OCI-LY7 (cell line): ENCODE measurements around the gene FRAS1. TPM values are rescaled to one million over a fixed set of nuclear protein-coding genes. Genes with fewer than 3 reads are reported as not detected.

Experiments
- BruUV-seq: library from RNA; stranded (reverse); fragments of 400-500 nt; replicated peaks from 2 replicates; lab custom pipeline; 2021; lab: Mats Ljungman, UMichigan
- CTCF ChIA-PET: fragments of 300-600 bp; sonication (Branson Sonifier 250); formaldehyde crosslinking; loops from one replicate; lab custom pipeline; 2022; ENCODE audit warnings: antibody characterized with exemption; ENCODE audit not compliant: unreplicated experiment; lab: Charles Lee
- POLR2A ChIA-PET: fragments of 300-600 bp; sonication (Branson Sonifier 250); formaldehyde crosslinking; loops from one replicate; lab custom pipeline; 2022; ENCODE audit warnings: antibody characterized with exemption; lab: Charles Lee
- DNase-seq: peaks from one replicate; pipeline ENCODE4 v3.0.0-alpha.2; 2015; ENCODE audit warnings: low spot score
- H2AFZ ChIP-seq: fragments of 200-600 bp; sonication (generic), shearing (Covaris generic); 2 replicates; pipeline ENCODE4 v1.6.1; 2014; ENCODE audit warnings: mild to moderate bottlenecking, antibody characterized with exemption, low read length, moderate library complexity
- H3K27ac ChIP-seq: fragments of 200-600 bp; sonication (generic); 2 replicates; pipeline ENCODE4 v1.5.1; 2014; ENCODE audit warnings: mixed run types, low read depth, mild to moderate bottlenecking, moderate library complexity, low read length, inconsistent platforms; ENCODE audit not compliant: poor library complexity, severe bottlenecking
- H3K36me3 ChIP-seq: fragments of 200-600 bp; sonication (generic); 2 replicates; pipeline ENCODE4 v1.6.1; 2014; ENCODE audit warnings: mild to moderate bottlenecking, antibody characterized with exemption, low read length, moderate library complexity, mixed read lengths; ENCODE audit not compliant: insufficient read depth
- H3K4me1 ChIP-seq: fragments of 200-600 bp; sonication (generic); 2 replicates; pipeline ENCODE4 v1.5.1; 2014; ENCODE audit warnings: mild to moderate bottlenecking, low read length; ENCODE audit not compliant: insufficient read depth, poor library complexity, severe bottlenecking
- H3K4me2 ChIP-seq: fragments of 200-600 bp; sonication (generic); 2 replicates; pipeline ENCODE4 v1.6.1; 2014; ENCODE audit warnings: mild to moderate bottlenecking, low read length
- H3K4me3 ChIP-seq: fragments of 200-600 bp; sonication (generic); 2 replicates; pipeline ENCODE4 v1.5.1; 2014; ENCODE audit warnings: mild to moderate bottlenecking, low read depth, low read length; ENCODE audit not compliant: poor library complexity, severe bottlenecking
- H3K79me2 ChIP-seq: fragments of 200-600 bp; sonication (generic); 2 replicates; pipeline ENCODE4 v1.6.1; 2016; ENCODE audit warnings: low read depth, mild to moderate bottlenecking, low read length, moderate library complexity, mixed read lengths; ENCODE audit not compliant: insufficient read depth
- H3K9me2 ChIP-seq: fragments of 200-600 bp; sonication (generic); 2 replicates; pipeline ENCODE4 v1.6.1; 2016; ENCODE audit warnings: mild to moderate bottlenecking, low read length, mixed read lengths; ENCODE audit not compliant: insufficient read depth
- H3K9me3 ChIP-seq: fragments of 200-600 bp; sonication (generic); 2 replicates; pipeline ENCODE4 v1.6.1; 2014; ENCODE audit warnings: mild to moderate bottlenecking, mixed run types, low read length, mixed read lengths
- H4K20me1 ChIP-seq: fragments of 200-600 bp; sonication (generic); 2 replicates; pipeline ENCODE4 v1.6.1; 2014; ENCODE audit warnings: mild to moderate bottlenecking, antibody characterized with exemption, low read length, moderate library complexity, mixed read lengths; ENCODE audit not compliant: insufficient read depth
- EZH2phosphoT487 ChIP-seq: fragments of 200-600 bp; sonication (generic); IDR thresholded peaks from 2 replicates; pipeline ENCODE4 v1.6.1; 2018; ENCODE audit warnings: low read depth, borderline replicate concordance, mild to moderate bottlenecking, mixed run types, antibody characterized with exemption, low read length, moderate library complexity, mixed read lengths
- intact Hi-C: fragments of 100-400 bp; cut with micrococcal nuclease; formaldehyde crosslinking; loops from one replicate; pipeline ENCODE4 v1.10.0; 2022; ENCODE audit not compliant: unreplicated experiment
- total RNA-seq, 2 experiments: library from RNA; depleted of rRNA in 1 of 2; stranded (reverse); fragments of >200 nt in 1 of 2; shearing (Covaris generic) in 1 of 2; gene quantifications; 2 replicates each; pipeline ENCODE4 v1.2.3, GENCODE V29; 2014 to 2022
- TF ChIP-seq, protein P1 (sequence below): fragments of 200-600 bp; sonication (generic); conservative IDR thresholded peaks from 2 replicates; pipeline ENCODE4 v1.5.1; 2014; ENCODE audit warnings: mild to moderate bottlenecking, antibody characterized with exemption, low read length, moderate library complexity, mixed read lengths

Gene FRAS1
- total RNA-seq, 2 experiments from 2014 or later, result 0.19 to 0.30 TPM

DNA sequence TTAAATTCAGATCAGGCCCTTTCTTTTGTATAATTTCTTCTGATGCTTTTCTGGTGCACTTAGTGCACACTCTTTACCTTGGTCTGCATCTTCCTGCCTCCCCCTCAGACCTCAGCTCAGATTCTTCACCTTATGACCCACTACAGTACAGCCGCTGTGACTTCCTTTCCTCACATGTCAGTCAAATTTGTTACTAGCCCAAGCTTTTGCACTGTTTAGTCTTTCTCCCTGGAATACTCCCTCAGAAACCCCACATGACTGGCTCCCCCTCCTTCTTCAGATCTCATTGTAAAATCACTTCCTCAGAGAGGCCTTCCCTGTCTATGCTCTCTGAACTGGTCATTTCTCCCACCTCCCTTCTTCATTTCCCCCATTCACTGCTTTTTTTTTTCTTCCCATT is 132.9 kb downstream of the FRAS1 start:
- Histone ChIP-seq H3K9me3 (no peaks in the 10 kb centered on the region), H3K36me3 (no peaks in the 10 kb centered on the region), H3K4me3 (no peak overlapping the region), H3K9me2 (no peaks in the 10 kb centered on the region), H3K4me1 (no peaks in the 10 kb centered on the region), H2AFZ (no peak overlapping the region), H3K79me2 (no peaks in the 10 kb centered on the region), H4K20me1 (no peaks in the 10 kb centered on the region), H3K4me2 (no peak overlapping the region), H3K27ac (no peak overlapping the region)
- intact Hi-C loops, result no loop called here
- TF ChIP-seq EZH2phosphoT487, result no peak
- TF ChIP-seq, protein P1, sequence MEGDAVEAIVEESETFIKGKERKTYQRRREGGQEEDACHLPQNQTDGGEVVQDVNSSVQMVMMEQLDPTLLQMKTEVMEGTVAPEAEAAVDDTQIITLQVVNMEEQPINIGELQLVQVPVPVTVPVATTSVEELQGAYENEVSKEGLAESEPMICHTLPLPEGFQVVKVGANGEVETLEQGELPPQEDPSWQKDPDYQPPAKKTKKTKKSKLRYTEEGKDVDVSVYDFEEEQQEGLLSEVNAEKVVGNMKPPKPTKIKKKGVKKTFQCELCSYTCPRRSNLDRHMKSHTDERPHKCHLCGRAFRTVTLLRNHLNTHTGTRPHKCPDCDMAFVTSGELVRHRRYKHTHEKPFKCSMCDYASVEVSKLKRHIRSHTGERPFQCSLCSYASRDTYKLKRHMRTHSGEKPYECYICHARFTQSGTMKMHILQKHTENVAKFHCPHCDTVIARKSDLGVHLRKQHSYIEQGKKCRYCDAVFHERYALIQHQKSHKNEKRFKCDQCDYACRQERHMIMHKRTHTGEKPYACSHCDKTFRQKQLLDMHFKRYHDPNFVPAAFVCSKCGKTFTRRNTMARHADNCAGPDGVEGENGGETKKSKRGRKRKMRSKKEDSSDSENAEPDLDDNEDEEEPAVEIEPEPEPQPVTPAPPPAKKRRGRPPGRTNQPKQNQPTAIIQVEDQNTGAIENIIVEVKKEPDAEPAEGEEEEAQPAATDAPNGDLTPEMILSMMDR, result no peak
- ChIA-PET CTCF (no interaction called here), POLR2A (no interaction called here)
- no peak for DNase-seq
- no TSS peak for BruUV-seq

GRCh38 chr4:78190595-78190994 is 133.5 kb downstream of the FRAS1 start:
- no peaks in the 10 kb centered on the region for H3K4me1 ChIP-seq
- no TSS peak for BruUV-seq
- H4K20me1 ChIP-seq, result no peaks in the 10 kb centered on the region
- no peak overlapping the region for H3K4me2 ChIP-seq
- no peak for DNase-seq
- H3K36me3 ChIP-seq, result no peaks in the 10 kb centered on the region
- no peak overlapping the region for H3K4me3 ChIP-seq
- H3K79me2 ChIP-seq, result no peaks in the 10 kb centered on the region
- no peaks in the 10 kb centered on the region for H3K9me3 ChIP-seq
- CTCF ChIA-PET, result no interaction called here
- intact Hi-C loops, result no loop called here
- no peak for TF ChIP-seq EZH2phosphoT487
- TF ChIP-seq, protein P1, result no peak
- POLR2A ChIA-PET, result interaction anchor here (0.7 kb wide), 1 partner anchor 52 kb away, joined by 3 read pairs; no protein-coding TSS in a partner anchor
- no peaks in the 10 kb centered on the region for H3K9me2 ChIP-seq
- H3K27ac ChIP-seq, result no peak overlapping the region
- H2AFZ ChIP-seq, result no peak overlapping the region

- intact Hi-C loops, result no loop called here
- POLR2A ChIA-PET, result no interaction called here
- H3K36me3 ChIP-seq, result no peaks in the 10 kb centered on the region
- no peak overlapping the region for H3K27ac ChIP-seq
- no peaks in the 10 kb centered on the region for H3K9me2 ChIP-seq
- no peaks in the 10 kb centered on the region for H3K9me3 ChIP-seq
- H3K79me2 ChIP-seq, result no peaks in the 10 kb centered on the region
- H3K4me1 ChIP-seq, result no peaks in the 10 kb centered on the region
- no peak for DNase-seq
- H4K20me1 ChIP-seq, result no peaks in the 10 kb centered on the region
- CTCF ChIA-PET, result no interaction called here
- TF ChIP-seq EZH2phosphoT487, result no peak
- TF ChIP-seq, protein P1, result no peak
- BruUV-seq, result no TSS peak
- no peak overlapping the region for H2AFZ ChIP-seq
- H3K4me2 ChIP-seq, result no peak overlapping the region
- H3K4me3 ChIP-seq, result no peak overlapping the region
These were observed 140.8 kb downstream of the FRAS1 start for GRCh38 chr4:78197947-78198346.
